ENCODE data around the gene EXOC4. TPM values are rescaled to one million over a fixed set of nuclear protein-coding genes. Genes with fewer than 3 reads are reported as not detected.

Gene EXOC4
- total RNA-seq, 2 experiments from 2014 or later, result 58.0 to 59.9 TPM

DNA sequence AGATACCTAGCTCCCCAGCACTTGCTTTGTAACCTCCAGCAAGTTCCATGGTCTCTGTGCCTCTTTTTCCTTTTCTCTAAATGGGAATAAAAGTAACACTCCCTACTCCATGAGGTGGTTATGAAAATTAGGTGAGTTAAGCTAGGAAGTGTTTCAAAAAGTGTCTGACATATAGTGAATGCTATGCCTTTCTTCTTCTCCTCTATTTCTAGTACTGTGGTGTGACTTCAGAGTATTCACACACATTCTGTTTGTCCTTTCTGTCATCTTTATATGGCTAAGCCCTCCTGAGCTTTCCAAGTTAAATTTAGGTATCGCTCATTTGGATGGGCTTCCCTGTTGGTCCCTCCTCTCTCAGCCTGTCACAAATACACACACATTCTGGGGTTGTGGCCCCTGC lies 229.7 kb downstream of the EXOC4 start:
- H3K4me3 Mint-ChIP-seq, result no peak overlapping the region
- Histone ChIP-seq H3K27me3 (ENCODE audit: control insufficient read depth in 1 of 2, insufficient read depth in 2 of 2, low read length in 2 of 2) (no peaks in the 10 kb centered on the region), H3K4me1 (ENCODE audit: insufficient read depth, low read length) (peaks cover 3% of the 10 kb centered on the region), H3K27ac (ENCODE audit: low read depth in 1 of 2, low read length in 2 of 2) (no peak overlapping the region), H3K4me3 (ENCODE audit: low read length) (no peak overlapping the region), H3K9me3 (ENCODE audit: control insufficient read depth in 1 of 2, insufficient read depth in 1 of 2, low read length in 2 of 2) (no peaks in the 10 kb centered on the region), H3K36me3 (ENCODE audit: insufficient read depth, low read length) (peaks cover 6% of the 10 kb centered on the region)
- TF ChIP-seq, protein P1, sequence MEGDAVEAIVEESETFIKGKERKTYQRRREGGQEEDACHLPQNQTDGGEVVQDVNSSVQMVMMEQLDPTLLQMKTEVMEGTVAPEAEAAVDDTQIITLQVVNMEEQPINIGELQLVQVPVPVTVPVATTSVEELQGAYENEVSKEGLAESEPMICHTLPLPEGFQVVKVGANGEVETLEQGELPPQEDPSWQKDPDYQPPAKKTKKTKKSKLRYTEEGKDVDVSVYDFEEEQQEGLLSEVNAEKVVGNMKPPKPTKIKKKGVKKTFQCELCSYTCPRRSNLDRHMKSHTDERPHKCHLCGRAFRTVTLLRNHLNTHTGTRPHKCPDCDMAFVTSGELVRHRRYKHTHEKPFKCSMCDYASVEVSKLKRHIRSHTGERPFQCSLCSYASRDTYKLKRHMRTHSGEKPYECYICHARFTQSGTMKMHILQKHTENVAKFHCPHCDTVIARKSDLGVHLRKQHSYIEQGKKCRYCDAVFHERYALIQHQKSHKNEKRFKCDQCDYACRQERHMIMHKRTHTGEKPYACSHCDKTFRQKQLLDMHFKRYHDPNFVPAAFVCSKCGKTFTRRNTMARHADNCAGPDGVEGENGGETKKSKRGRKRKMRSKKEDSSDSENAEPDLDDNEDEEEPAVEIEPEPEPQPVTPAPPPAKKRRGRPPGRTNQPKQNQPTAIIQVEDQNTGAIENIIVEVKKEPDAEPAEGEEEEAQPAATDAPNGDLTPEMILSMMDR (IDR thresholded peaks at IDR 0.05), result no peak
- no peak for ATAC-seq (ENCODE audit: poor library complexity)
- CTCF ChIA-PET, result no interaction called here
- H3K27ac Mint-ChIP-seq, result peak overlapping the region; percentile 4
- H3K9me3 Mint-ChIP-seq, result no peaks in the 10 kb centered on the region
- no peak for DNase-seq
- POLR2A ChIA-PET, result no interaction called here
- peaks cover 64% of the 10 kb centered on the region for H3K4me1 Mint-ChIP-seq (ENCODE audit: low read depth)
- H3K36me3 Mint-ChIP-seq (ENCODE audit: low read depth), result peaks cover 33% of the 10 kb centered on the region
- intact Hi-C loops (cut with DNase I, micrococcal nuclease), result no loop called here
- no peaks in the 10 kb centered on the region for H3K27me3 Mint-ChIP-seq

DNA sequence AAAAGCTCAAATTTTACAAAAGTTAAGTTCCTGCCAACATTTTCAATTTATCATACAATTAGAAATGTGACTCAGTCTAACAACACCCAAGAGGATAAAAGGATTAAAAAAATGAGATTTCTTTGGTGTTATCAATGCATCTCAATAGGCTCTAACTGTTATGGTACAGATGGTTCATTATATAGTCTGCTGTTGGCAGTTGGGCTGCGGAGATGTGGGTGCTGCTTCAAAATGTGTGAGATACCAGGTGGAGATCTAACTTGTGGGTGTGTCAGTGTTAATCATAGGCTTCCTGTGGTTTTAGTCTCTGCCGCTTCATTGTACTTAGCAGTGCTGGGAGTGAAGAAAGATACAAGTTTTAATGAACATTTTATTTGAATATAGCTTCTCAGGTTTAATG lies 231.2 kb downstream of the EXOC4 start:
- H3K27me3 ChIP-seq (ENCODE audit: control insufficient read depth in 1 of 2, insufficient read depth in 2 of 2, low read length in 2 of 2), result no peaks in the 10 kb centered on the region
- ATAC-seq (ENCODE audit: poor library complexity), result peak; percentile 80
- no peak overlapping the region for H3K4me3 ChIP-seq (ENCODE audit: low read length)
- Mint-ChIP-seq H3K36me3 (ENCODE audit: low read depth) (peaks cover 37% of the 10 kb centered on the region), H3K27ac (peak overlapping the region; percentile 18), H3K4me1 (ENCODE audit: low read depth) (peaks cover 52% of the 10 kb centered on the region), H3K27me3 (no peaks in the 10 kb centered on the region), H3K4me3 (peak overlapping the region; percentile 26), H3K9me3 (no peaks in the 10 kb centered on the region)
- H3K4me1 ChIP-seq (ENCODE audit: insufficient read depth, low read length), result peaks cover 3% of the 10 kb centered on the region
- ChIA-PET CTCF (no interaction called here), POLR2A (no interaction called here)
- intact Hi-C loops (cut with DNase I, micrococcal nuclease), result no loop called here
- H3K36me3 ChIP-seq (ENCODE audit: insufficient read depth, low read length), result peaks cover 2% of the 10 kb centered on the region
- no peak overlapping the region for H3K27ac ChIP-seq (ENCODE audit: low read depth in 1 of 2, low read length in 2 of 2)
- TF ChIP-seq, protein P1 (IDR thresholded peaks at IDR 0.05), result no peak
- peak in 11 of 14 experiments; percentile 3 to 74 (median 13) for DNase-seq
- H3K9me3 ChIP-seq (ENCODE audit: control insufficient read depth in 1 of 2, insufficient read depth in 1 of 2, low read length in 2 of 2), result no peaks in the 10 kb centered on the region

DNA sequence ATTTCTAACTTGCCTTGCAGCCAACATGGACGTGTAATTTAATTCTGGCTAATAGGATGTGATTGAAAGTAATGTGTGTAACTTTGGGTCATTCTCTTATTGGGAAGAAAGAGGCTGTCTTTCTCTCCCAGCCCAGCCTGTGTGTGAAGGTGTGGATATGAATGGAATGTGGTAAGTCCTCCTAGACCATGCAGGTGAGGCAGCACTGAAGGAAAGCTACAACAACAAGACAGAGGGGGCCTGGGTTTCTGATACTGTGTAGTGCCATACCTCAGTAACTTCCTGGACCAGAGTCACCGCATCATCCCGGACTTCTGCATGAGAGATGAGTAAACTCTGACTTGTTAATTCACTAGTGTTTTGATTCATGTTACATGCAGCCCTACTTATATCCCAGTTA lies 237.0 kb downstream of the EXOC4 start:
- POLR2A ChIA-PET, result no interaction called here
- intact Hi-C loops (cut with DNase I, micrococcal nuclease), result no loop called here
- Mint-ChIP-seq H3K4me3 (no peak overlapping the region), H3K9me3 (no peaks in the 10 kb centered on the region), H3K4me1 (ENCODE audit: low read depth) (peaks cover 11% of the 10 kb centered on the region), H3K27ac (no peak overlapping the region), H3K27me3 (no peaks in the 10 kb centered on the region), H3K36me3 (ENCODE audit: low read depth) (peaks cover 38% of the 10 kb centered on the region)
- Histone ChIP-seq H3K27ac (ENCODE audit: low read depth in 1 of 2, low read length in 2 of 2) (no peak overlapping the region), H3K4me1 (ENCODE audit: insufficient read depth, low read length) (no peaks in the 10 kb centered on the region), H3K4me3 (ENCODE audit: low read length) (no peak overlapping the region), H3K9me3 (ENCODE audit: control insufficient read depth in 1 of 2, insufficient read depth in 1 of 2, low read length in 2 of 2) (no peaks in the 10 kb centered on the region), H3K27me3 (ENCODE audit: control insufficient read depth in 1 of 2, insufficient read depth in 2 of 2, low read length in 2 of 2) (no peaks in the 10 kb centered on the region), H3K36me3 (ENCODE audit: insufficient read depth, low read length) (peaks cover 7% of the 10 kb centered on the region)
- no peak for DNase-seq
- CTCF ChIA-PET, result no interaction called here
- TF ChIP-seq, protein P1 (IDR thresholded peaks at IDR 0.05), result no peak
- ATAC-seq (ENCODE audit: poor library complexity), result no peak
